Head of caudate nucleus (tissue), 42 donors: ENCODE data around the gene MAML3.

ENCODE experiments used
- DNase-seq, 42 donors: peaks; one replicate each; pipeline versions ENCODE4 v3.0.0 to v3.0.0-alpha.2; 2020 to 2021; ENCODE audit warnings: mixed read lengths in 7 of 42
- intact Hi-C: fragments of 100-400 bp; cut with DNase I; formaldehyde crosslinking; loops from one replicate; pipeline ENCODE4 v1.15.0; 2022

MAML3 gene

DNA sequence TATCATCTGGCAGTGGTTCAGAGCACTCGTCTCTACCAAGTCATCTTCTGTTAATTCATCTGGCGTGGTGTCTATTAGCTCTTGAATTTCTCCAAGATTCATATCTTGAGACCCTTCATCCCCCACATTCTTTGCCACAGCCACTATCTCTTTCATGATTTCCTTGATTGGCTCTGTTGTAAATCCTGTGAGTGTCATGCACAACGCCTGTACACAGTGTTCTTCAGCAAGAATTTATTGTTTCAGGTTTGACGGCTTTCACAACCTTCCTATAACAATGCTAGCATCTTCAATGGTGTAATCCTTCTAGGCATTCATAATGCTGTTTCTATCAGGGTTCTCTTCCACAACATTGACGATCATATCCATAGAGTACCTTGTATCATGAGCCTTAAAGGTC, 457.5 kb downstream of the MAML3 start:
- intact Hi-C loops: no loop called here
- DNase-seq: no peak

DNA sequence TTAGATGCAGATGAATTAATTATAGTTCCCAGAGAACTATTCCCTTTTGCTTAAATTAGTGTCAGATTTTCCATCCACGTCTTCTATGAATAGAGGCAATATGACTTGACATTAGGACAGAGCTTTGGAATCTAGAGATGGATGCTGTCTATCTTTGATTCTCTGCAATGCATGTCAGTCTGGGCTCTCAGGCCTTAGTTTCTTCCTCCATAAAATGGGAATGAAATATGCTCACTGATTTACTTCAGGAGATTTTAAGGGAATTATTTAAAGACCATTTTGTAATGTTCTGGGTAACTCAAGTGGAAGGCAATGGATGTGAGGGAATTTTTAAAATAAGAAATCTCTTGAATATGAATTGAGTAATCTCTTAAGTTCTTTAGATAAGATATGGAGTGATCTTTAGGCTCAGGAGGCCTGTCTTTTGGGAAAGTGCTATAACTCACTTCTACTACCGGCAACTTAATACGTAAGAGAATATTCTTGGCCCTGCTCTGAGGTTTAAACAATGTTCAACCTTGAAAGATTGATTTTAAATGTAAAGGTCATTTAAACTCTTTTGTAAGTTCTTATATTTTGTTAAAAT, 459.4 kb downstream of the MAML3 start:
- no peak for DNase-seq
- intact Hi-C loops: no loop called here

DNA sequence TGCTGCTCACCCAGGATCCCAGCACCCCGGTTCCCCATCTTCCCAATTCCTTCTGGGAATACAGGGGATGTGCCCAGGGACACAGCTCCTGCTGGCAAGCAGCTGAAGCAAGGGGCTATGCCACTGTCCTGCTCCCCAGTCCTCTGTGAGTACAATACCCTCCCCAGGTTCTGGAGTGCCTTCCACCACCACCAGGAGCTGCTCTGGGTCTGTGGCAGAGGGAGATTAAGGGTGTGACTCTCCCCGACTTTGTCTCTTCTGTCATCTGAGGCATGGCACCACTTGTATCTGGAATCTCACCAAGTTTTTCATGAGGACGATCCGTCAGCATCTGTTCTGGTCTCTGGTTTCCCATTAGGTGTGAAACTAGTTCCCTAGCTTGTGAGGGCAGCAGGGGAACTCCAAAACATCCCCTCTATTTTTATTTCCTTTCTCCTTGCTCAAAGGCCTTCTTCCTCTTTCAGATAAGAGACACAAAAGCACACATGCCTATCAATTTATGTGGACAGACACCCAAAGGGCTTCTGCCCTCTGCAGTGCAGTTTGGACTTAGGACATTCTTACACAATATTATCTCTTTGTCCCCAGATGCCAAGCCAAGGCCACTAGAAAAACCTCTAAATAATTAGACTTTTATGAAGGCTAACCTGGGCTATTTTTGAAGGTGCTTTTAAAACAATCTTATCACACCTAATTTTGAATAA, 461.5 kb downstream of the MAML3 start:
- intact Hi-C loops: no loop called here
- DNase-seq: peak in 1 of 42 donors; percentile 1

DNA sequence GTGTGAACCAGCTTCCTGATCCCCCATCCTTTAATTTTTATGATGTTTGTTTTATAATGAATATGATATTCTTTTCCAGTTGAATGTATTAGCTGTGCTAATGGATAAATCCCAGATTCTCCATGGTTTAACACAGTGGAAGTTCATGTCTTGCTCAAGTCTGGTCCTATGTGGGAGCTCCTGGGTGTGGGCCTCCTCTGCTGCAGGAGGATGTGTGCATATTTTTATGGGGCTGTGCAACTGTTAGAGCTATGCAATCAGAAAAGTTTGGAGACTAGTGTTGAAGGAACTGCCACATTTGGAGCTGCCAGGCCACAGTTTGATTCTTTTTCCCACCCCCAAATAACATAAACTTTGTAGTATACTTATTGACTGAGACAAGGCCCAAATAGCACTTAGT, 463.6 kb downstream of the MAML3 start:
- no peak for DNase-seq
- intact Hi-C loops: no loop called here

DNA sequence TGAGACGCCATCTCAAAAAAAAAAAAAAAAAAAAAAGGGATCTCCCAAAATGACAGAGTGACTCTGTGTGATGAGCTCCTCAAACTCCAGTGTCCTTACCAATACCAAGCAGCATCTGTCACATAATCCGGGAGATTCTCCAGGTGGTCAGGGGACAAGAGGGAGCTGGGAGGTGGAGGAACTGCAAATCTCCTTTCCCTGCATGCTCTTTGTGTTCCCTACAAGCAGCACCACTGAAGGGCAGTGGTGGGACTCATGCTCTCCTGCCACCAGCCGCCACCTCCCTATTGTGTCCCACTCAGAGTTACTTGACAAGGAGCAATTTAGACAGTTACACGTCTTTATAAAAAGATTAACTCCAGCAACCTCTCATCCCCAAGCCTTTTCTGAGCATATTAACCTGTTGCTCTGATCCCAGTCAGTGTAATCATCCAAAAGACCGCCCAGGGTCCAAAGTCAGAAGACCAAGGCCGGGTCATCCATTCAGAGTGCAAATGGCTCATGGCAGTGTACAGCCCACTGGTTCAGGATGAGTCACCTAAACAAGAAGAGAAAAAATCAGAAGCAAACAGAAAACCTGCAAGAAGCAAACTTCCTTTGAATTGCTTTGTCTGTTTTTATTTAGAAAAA, 464.8 kb downstream of the MAML3 start:
- intact Hi-C loops: no loop called here
- DNase-seq: no peak

DNA sequence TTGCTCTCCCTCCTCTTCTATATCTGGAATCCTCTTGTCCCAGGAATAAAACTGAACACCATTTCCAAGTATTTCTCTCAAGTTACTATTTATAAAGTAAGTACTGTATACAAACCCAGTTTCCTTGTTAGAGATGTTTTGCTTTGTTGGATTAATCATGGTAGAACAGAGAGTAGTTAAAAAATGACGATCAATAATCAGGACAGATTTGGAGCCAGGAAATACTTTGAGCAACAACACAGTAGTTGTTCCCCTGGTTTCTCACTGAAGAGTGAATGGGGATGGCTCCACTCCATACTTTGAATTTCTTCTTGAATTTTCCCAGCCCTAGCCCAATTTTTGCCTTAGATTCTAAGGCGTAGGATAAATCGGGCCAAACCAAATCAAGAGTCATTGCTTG, 467.0 kb downstream of the MAML3 start:
- intact Hi-C loops: no loop called here
- DNase-seq: no peak

DNA sequence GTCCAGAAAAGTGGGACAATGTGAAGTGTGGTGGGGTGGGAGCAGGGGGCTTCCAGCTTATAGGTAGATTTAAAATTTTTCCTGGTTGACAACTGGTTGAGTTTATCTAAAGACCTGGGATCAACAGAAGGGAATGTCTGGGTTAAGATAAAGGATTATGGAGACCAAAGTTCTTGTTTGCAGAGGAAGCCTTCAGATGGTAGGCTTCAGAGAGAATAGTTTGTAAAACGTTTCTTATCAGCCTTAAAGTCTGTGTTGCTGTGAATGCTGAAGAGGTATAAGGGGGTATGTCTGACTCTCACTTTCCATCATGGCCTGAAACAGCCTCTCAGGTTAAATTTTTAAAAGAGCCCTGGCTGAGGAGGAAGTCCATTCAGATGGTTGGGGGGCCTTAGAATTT, 467.9 kb downstream of the MAML3 start:
- DNase-seq: no peak
- intact Hi-C loops: no loop called here

DNA sequence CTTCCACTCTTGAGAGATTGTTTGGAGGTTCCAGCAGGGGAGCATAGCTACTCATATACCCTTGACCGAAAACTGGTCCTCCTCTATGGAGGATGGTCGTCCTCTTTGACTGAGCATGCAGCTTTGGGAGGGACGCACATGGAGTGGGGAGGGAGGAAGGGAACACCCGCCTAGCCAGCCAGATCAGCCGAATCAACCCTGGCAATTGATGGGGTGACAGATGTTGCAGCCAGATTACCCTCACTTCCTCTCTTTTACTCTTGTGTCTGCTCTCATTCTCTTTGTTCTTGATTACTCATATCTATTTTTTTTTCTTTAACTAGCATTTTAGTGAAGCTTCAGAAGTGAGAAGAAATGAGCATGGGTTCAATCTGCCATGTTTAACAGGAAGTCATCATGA, 468.8 kb downstream of the MAML3 start:
- intact Hi-C loops: no loop called here
- DNase-seq: no peak

DNA sequence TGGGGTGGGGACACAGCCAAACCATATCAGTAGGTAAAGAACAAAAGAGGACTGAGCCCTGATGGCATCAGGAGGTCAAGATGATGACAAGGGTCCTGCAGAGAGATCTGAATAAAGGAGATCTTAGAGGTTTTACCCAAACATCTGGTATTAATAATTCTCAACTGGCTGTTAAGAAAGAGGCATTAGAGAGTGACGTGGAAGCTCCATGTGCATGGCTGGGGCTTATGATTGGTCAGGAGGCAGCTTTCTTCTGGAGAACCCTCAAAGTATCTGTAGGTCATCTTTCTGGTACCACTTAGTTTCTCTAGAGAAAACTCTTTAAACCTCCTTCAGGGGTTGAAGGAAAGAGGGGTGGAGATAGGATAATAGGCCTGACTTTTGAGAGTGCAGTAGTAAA, 469.6 kb downstream of the MAML3 start:
- DNase-seq: no peak
- intact Hi-C loops: no loop called here

DNA sequence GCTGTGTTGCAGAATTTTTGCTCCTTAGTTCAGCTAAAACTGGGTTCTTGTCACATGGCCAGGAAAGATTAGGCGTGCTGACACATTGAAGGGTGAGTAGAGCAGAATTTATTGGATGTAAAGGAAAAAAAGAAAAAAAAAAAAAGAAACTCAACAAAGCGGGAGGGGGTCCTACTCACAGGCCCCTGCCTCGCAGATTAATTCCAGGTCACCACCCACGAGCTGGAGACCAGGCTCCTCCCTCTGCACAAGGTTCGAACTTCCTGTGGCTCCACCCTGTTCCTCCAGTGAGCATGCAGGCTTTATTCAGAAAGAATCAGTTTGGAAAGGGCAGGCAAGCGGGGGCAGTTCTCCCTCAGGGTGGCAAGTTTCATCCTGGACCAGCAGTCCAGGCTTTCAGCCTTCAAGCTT, 471.2 kb downstream of the MAML3 start:
- intact Hi-C loops: no loop called here
- DNase-seq: peak in 1 of 42 donors; percentile 3

DNA sequence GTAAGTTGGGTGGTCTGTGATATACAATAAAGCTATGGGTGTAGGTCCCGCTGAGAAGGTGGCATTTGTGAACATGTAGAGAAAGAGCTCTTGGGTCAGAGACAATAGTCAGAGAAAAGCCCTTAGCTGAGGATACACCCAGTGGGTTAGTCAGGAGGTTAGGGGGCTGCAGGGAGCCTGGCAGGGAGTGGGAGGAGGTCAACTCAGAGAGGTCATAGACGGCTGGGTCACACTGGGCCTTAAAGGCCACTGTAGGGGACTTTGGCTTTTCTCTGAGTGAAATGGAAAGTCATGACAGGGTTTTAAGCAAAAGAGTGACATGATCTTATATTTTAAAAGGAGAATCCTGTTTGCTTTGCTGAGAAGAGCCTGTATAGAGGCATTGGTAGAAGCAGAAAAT, 471.7 kb downstream of the MAML3 start:
- DNase-seq: no peak
- intact Hi-C loops: no loop called here

DNA sequence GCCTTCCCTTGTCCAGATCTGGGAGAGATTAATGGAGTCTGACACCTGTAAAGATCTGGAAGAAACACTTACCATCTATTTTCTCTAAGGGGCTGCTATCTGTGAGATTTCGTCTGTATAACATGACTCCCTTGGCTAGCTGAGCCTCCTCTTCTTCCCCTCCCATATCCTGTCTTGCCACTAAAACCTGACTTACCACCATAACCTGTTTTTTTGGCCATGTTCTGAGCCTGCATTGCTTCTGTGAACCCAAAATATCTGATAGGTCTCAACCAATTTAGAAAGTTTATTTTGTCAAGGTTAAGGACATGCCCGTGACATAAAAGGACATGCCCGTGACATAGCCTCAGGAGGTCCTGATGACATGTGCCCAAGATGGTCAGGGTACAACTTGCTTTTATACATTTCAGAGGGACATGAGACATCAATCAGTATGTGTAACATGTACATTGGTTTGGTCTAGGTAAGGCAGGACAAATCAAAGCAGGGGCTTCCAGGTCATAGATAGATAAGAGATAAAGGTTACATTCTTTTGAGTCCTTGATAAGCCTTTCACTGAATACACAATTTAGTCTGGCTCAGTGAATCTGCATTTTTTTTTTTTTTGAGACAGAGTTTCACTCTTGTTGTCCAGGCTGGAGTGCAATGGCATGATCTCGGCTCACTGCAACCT, 476.9 kb downstream of the MAML3 start:
- intact Hi-C loops: no loop called here
- no peak for DNase-seq

DNA sequence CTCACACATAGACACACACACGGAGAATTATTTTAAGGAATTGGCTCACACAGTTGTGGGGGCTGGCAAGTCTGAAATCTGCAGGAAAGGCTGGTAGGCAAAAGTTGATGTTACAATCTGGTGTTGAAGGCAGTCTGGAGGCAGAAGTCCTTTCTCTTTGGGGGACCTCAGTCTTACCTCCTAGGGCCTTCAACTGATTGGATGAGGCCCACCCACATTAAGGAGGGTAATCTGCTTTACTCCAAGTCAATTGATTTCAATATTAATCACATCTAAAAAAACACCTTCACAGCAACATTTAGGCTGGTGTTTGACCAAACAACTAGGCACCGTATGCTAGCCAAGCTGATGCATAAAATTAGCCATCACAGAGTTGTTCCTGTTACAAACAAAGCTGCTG, 477.6 kb downstream of the MAML3 start:
- intact Hi-C loops: no loop called here
- peak in 1 of 42 donors; percentile 24 for DNase-seq

DNA sequence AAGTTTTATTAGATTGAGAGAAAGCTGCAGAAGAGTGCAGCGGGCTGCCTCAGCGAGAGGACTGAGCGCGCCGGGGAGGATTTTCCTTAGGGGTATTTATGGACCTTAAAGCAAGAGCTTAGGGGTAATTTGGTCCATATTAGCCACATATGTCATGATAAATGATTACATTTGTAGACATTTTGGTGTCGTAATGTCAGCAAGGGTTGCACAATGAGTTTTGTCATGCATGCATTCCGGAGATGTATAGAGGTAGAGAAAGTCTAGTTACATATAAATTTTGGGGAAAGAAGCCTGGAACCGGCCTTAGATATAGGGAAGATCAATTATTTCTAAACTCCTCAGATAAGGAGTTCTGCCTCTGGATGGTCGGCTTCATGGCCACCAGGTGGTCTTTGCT, 478.3 kb downstream of the MAML3 start:
- intact Hi-C loops: no loop called here
- no peak for DNase-seq

DNA sequence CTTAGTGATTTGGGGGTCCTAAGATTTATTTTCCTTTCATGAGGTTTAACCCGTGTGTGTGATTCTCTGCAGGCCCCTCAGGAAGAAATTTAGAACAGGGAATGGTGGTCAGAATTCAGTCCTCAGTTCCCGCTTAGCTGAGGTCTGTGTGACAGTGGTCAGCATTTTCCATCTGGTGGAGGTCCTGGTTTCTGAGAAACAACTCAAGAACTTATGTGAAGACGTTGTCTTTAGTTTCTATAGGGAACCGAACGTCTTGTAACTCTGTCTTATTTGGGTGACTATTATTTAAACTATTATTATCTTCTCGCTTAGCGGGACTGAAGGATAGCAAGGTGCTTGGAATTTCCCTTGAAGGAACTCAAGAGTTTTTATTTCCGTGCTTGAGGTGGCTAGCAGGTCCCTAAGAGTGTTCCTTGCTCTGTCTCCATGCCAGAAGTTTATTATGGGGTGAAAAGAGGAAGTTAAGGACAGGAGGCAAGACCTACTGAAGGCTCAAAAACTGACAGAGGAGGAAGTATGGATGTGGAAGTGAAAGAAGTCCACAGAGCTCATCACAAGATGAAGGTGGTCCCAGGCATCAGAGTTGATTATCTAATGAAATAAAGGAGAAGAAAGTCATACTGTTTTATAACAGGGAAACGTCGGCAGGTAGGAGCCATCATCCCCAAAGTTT, 479.0 kb downstream of the MAML3 start:
- intact Hi-C loops: no loop called here
- peak in 1 of 42 donors; percentile 36 for DNase-seq

DNA sequence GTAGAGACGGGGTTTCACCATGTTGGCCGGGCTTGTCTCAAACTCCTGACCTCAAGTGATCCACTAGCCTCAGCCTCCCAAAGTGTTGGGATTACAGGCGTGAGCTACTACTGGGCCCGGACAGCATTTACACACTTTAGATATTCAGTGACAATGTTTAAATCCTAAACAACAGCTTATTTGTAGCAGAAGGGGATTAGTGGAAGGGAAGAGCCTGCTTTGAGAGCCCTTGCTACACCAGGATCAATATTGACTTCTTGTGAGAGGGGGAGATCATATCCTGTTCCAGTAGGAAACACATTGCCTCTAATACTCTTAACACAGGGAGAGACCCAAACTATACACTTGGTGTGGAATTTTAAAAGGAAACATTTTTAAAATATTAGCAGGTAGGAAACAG, 481.3 kb downstream of the MAML3 start:
- no peak for DNase-seq
- intact Hi-C loops: no loop called here

DNA sequence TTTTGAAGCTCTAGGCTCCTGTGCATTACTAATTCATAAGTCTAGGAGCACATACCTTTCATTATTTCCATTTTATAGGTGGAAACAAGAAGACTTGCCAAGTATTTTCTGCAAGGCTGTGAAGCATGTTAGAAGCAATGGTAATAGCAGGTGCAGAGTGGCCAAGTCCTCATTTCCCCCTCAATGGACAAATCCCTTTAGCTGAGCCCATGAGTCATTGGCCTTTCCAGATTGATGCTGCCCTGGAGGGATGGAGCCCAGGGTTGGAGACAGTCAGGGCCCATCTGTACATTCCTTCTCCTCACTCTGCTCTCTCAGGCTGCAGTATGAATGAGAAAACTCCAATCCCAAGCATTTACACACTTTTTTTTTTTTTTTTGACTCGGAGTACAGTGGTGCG, 481.8 kb downstream of the MAML3 start:
- DNase-seq: no peak
- intact Hi-C loops: no loop called here

DNA sequence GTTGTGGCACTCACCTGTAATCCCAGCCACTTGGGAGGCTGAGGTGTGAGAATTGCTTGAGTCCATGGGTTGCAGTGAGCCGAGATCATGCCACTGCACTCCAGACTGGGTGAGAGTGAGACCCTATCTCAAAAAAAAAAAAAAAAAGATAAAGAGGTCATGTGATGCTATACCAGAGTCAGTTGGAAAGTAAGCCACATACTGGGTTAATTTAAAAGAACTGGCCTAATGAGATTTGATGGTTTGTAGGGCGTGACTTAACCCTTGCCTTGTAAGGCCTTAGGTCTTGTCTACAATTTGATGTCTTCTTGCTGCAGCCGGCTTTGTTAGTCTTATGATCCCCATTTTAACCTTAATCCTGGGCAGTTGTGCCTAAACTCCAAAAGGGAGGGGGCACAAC, 483.2 kb downstream of the MAML3 start:
- no peak for DNase-seq
- intact Hi-C loops: no loop called here

DNA sequence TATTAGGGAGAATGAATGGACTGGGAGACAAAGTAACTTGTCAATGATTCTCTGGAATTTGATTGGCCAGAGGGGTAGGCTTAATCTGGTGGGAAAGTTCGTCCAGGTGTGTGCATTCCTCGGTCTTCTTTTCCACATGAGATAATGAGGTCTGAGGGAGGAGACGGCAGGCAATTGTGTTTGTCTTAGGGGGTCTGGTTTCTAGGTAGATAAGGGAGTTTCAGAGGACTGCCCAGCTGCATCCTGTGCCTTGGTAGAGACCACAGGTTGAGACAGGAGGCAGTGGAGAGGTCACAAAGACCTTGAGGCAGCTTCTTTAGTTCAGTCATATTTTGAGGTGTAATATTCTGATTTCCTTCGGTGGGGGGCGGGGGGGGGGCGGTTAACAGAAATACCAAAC, 484.1 kb downstream of the MAML3 start:
- DNase-seq: no peak
- intact Hi-C loops: no loop called here

DNA sequence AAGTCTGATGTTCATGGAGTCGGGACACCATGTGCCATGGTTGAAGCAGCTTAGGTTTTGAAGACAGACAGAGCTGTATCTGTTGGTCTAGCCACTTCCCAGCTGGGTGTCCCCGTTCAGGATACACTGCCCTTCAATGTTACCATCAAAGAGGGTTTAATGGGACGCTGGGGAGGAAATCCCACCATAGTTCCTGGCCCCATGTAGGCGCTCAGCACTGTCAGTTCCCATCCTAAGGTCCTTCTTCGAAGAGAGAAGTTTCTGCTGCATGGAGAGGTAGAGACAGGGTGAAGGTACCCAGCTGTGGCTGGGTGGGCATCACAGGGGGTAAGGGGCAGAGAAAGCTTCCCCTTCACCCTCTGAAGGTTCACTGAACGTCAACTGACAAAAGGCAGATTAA, 484.6 kb downstream of the MAML3 start:
- intact Hi-C loops: no loop called here
- no peak for DNase-seq
